ENCODE measurements around the gene ATG101.
A peak's percentile ranks its signal among the peaks of the same experiment; 100 is the strongest.

ATG101 gene

DNA sequence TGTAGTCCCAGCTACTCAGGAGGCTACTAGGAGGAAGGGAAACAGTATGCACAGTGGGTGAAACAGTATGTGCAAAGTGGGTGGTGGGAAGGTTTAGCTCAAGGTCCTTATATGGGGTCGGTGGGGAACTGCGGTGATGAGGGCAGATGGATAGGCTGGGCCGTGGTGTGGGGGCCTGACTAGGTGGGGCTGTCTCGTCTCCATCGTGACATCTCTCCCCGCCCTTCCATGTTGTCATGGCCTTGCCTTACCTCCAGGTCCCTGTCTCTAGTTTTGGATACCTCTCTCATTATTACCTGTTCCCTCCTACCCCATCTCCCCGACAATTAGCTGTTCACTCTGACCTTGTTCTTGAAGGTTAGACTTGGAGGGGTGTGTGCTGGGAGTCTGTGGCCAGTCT lies 22.9 kb upstream of the ATG101 start:
- in situ Hi-C loops (cut with HindIII; ENCODE audit: low pct_unique_long_range_greater_than_20kb, low sequenced_read_pairs): no loop called here
- no peak for DNase-seq (ENCODE audit: low read depth in 1 of 2, low spot score in 1 of 2)

DNA sequence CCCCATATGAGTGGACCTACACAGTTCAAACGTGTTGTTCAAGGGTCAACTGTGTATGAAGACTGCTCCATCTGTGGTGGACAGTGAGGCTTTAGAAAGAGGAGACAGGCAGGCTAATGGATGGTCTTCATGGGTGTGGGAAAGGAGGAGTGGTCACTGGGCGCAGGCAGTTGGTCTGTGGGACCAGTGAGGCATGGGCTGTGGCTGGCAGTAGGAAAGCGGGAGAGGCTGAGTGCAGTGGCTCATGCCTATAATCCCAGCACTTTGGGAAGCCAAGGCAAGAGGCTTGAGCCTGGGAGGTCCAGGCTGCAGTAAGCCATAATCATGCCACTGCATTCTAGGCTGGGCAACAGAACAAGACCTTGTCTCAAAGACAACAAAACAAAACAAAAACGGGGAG lies 20.5 kb upstream of the ATG101 start:
- no peak for TF ChIP-seq JUND (IDR thresholded peaks at IDR 0.05; ENCODE audit: low read depth)
- no peak for DNase-seq (ENCODE audit: low read depth in 1 of 2, low spot score in 1 of 2)

More for the DNA sequence above, 22.9 kb upstream of the ATG101 start:
- TF ChIP-seq JUND (IDR thresholded peaks at IDR 0.05; ENCODE audit: low read depth): no peak

DNA sequence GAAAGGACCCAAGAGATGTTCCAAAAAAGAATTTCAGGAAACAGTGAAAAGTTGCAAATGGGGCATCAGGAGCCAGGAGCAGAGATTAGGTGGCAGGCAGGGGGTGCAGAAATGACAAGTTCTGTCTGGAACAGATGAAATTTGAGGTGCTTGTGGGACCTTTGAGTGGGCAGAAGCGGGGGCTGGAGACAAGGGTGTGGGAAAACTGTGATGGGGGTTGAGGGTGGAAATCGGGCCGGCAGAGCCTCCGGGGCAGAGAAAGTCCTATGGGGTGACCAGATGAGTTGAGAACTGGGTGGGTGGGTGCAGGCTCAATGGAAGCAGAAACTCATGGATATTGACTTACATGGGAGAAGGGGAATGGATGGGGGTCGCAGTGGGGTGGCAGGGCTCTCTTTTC lies 20.1 kb upstream of the ATG101 start:
- in situ Hi-C loops (cut with HindIII; ENCODE audit: low pct_unique_long_range_greater_than_20kb, low sequenced_read_pairs): no loop called here
- TF ChIP-seq JUND (IDR thresholded peaks at IDR 0.05; ENCODE audit: low read depth): no peak
- no peak for DNase-seq (ENCODE audit: low read depth in 1 of 2, low spot score in 1 of 2)

More for the DNA sequence above, 20.5 kb upstream of the ATG101 start:
- in situ Hi-C loops (cut with HindIII; ENCODE audit: low pct_unique_long_range_greater_than_20kb, low sequenced_read_pairs): no loop called here

DNA sequence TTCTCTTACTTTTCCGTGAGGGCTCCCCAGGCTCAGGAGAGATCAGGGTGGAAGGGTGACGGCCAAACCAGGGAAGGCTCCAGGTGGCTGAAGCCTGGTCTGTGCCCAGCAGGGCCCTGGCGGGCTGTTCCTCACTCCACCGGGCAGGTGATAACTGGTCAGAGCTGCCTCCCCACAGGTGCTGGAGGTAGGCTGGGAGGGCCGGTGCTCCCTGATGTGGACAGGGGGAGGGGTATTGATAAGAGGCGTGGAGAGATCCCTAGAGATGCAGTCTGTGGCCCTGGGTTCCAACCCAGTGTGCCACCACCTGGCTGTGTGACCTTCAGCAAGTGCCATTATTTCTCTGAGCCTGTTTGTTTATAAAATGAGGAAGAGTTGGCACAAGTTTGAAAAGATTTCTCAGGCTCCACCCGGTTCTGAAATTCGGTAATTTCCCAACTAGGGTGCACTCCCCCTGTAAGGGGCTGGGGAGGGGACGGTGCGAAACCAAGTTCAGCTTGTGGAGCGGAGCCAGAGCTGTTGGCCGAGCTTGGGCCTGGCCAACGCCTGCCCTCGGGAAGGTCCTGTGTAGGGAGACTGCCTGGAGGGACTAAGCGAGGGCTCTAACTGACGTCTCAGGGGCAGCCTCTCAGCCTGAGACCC lies 19.5 kb upstream of the ATG101 start:
- in situ Hi-C loops (cut with HindIII; ENCODE audit: low pct_unique_long_range_greater_than_20kb, low sequenced_read_pairs): no loop called here
- TF ChIP-seq JUND (IDR thresholded peaks at IDR 0.05; ENCODE audit: low read depth): no peak
- no peak for DNase-seq (ENCODE audit: low read depth in 1 of 2, low spot score in 1 of 2)

DNA sequence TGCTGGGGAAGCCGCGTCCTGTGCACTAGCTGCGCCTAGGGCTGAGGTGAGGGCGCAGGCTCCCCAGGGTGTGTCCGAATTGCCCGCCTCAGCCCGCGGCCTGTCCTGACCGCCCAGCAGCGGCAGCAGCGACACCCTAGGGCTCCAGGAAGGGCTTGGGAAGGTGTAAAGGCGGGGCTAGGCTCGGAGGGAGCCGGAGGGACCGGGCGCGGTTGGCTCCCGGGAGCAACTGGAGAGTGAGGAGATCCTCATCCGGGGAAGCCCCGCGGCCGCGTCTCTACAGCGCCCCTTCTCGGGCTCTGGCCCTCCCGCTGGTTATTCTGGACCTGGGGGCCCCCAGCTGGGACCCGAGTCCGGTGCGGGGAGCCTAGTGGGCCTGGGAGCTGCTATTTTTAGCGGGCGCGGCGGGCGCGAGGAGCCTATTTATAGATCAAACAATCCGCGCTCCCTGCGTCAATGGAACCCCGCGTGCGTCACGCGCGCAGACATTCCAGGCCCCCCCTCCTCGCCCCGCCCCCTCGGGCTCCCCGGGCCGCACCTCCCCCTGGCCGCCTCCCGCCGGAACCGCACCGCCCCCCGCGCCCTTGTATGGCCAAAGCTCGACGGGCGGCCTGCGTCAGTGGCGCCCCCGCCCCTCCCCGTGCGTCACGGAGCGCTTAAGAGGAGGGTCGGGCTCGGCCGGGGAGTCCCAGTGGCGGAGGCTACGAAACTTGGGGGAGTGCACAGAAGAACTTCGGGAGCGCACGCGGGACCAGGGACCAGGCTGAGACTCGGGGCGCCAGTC lies 18.8 kb upstream of the ATG101 start, which contains the start of gene NR4A1:
Gene NR4A1, plus strand, starts transcription at position 685 of the 784 bp plus-strand sequence. CDS start 2,887 bp downstream, outside the sequence.
- in situ Hi-C loops (cut with HindIII; ENCODE audit: low pct_unique_long_range_greater_than_20kb, low sequenced_read_pairs): no loop called here
- TF ChIP-seq JUND (IDR thresholded peaks at IDR 0.05; ENCODE audit: low read depth): no peak
- peak; percentile 95 to 98 for DNase-seq (ENCODE audit: low read depth in 1 of 2, low spot score in 1 of 2)

DNA sequence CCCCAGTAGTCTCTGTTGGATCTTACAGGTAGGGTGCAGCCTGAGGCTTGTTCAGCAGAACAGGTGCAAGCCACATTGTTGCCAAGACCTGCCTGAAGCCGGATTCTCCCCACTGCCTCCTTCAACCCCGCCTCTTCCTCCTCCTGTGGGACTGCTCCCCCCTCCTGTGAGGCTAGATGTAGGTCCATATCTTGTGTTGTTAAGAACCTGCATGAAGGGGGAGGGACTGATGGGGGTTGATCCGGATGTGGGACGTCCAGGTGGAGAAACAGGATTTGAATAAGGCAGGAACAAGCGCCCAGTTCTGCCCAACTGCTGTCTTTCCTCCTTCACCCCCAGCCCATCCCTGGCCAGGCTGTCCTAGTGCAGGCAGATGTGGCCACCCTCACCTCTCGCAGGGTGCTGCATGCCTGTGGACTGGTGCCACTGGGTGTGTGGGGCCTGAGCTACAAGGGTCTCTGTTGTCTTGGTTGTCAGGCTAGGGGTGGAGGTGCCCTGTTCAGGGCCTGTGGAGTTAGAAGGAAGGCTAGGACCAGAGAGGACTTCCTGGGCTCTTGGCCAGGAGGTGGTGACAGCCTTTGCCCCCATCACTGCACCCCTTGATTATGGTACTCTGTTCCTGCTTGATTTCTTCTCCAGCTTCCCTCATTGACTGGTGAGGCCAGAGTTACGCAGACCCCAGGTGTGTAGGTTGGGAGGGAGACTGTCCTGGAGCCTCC lies 17.2 kb upstream of the ATG101 start:
- peak; percentile 78 to 96 for DNase-seq (ENCODE audit: low read depth in 1 of 2, low spot score in 1 of 2)
- in situ Hi-C loops (cut with HindIII; ENCODE audit: low pct_unique_long_range_greater_than_20kb, low sequenced_read_pairs): no loop called here
- no peak for TF ChIP-seq JUND (IDR thresholded peaks at IDR 0.05; ENCODE audit: low read depth)

DNA sequence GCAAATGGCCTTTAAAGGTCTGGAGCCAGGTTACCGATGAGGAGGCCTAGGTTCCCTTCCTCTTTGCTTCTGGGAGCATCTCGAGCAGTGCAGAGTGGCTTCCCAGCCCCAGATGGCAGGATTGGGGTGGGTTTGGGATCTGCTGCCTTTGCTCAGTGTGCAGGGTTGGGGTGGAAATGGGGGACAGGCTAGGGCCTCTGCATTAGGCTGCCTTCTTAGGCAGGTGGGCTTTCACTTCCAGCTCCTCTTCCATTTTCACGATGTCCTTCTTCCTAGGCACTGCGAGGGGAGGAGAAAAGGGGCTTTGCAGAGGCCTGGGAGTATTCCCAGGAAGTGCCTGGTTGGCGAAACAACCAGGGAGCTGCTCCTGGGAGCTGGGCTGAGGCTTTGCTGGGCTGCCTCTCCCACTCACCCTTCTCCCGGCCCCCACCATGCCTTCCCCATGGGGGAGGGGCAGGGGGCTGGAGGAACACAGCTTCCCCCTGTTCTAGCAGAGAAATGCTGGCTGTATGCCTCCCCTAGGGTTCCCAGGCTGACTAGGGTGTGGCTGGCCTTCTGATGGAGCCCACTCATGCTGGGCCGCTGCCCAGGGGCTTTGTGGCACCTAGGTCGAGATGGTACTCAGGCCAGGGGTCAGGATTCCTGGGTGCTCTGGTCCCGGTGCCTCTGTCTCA lies 16.1 kb upstream of the ATG101 start:
- in situ Hi-C loops (cut with HindIII; ENCODE audit: low pct_unique_long_range_greater_than_20kb, low sequenced_read_pairs): no loop called here
- TF ChIP-seq JUND (IDR thresholded peaks at IDR 0.05; ENCODE audit: low read depth): no peak
- DNase-seq (ENCODE audit: low read depth in 1 of 2, low spot score in 1 of 2): no peak

DNA sequence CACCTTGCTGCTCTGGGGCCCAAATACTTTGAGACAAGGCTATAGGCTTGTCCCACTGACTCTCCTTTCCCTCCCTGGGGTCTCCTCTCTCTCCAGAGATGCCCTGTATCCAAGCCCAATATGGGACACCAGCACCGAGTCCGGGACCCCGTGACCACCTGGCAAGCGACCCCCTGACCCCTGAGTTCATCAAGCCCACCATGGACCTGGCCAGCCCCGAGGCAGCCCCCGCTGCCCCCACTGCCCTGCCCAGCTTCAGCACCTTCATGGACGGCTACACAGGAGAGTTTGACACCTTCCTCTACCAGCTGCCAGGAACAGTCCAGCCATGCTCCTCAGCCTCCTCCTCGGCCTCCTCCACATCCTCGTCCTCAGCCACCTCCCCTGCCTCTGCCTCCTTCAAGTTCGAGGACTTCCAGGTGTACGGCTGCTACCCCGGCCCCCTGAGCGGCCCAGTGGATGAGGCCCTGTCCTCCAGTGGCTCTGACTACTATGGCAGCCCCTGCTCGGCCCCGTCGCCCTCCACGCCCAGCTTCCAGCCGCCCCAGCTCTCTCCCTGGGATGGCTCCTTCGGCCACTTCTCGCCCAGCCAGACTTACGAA lies 15.4 kb upstream of the ATG101 start:
- no peak for DNase-seq (ENCODE audit: low read depth in 1 of 2, low spot score in 1 of 2)
- TF ChIP-seq JUND (IDR thresholded peaks at IDR 0.05; ENCODE audit: low read depth): no peak
- in situ Hi-C loops (cut with HindIII; ENCODE audit: low pct_unique_long_range_greater_than_20kb, low sequenced_read_pairs): no loop called here

DNA sequence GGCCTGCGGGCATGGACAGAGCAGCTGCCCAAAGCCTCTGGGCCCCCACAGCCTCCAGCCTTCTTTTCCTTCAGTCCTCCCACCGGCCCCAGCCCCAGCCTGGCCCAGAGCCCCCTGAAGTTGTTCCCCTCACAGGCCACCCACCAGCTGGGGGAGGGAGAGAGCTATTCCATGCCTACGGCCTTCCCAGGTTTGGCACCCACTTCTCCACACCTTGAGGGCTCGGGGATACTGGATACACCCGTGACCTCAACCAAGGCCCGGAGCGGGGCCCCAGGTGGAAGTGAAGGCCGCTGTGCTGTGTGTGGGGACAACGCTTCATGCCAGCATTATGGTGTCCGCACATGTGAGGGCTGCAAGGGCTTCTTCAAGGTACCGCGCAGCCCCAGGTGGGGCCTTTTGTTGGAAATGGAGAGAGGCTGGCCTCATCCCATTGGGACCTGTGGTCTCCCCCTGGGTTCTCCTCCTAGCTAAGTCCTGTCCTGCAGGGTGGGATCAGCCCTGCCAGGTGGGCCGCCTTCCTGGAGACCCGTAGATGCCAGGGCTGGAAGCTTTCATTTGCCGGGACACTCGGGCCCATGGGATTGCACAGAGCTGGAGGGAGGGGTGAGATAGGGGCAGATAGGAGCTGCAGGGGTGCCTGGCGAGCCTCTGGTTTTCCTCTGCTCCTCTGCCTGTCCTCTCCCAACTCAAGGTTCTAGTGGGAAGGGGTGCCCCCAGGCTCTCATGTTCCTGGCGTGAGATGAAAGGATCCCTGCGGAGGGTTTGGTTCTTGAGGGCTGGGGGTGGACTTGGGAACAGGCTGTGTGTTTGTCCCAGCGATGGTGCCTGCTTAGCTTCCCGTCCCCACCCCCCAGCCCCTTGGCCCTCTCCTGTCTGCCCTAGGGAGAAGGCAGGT lies 14.7 kb upstream of the ATG101 start:
- in situ Hi-C loops (cut with HindIII; ENCODE audit: low pct_unique_long_range_greater_than_20kb, low sequenced_read_pairs): no loop called here
- no peak for DNase-seq (ENCODE audit: low read depth in 1 of 2, low spot score in 1 of 2)
- no peak for TF ChIP-seq JUND (IDR thresholded peaks at IDR 0.05; ENCODE audit: low read depth)

DNA sequence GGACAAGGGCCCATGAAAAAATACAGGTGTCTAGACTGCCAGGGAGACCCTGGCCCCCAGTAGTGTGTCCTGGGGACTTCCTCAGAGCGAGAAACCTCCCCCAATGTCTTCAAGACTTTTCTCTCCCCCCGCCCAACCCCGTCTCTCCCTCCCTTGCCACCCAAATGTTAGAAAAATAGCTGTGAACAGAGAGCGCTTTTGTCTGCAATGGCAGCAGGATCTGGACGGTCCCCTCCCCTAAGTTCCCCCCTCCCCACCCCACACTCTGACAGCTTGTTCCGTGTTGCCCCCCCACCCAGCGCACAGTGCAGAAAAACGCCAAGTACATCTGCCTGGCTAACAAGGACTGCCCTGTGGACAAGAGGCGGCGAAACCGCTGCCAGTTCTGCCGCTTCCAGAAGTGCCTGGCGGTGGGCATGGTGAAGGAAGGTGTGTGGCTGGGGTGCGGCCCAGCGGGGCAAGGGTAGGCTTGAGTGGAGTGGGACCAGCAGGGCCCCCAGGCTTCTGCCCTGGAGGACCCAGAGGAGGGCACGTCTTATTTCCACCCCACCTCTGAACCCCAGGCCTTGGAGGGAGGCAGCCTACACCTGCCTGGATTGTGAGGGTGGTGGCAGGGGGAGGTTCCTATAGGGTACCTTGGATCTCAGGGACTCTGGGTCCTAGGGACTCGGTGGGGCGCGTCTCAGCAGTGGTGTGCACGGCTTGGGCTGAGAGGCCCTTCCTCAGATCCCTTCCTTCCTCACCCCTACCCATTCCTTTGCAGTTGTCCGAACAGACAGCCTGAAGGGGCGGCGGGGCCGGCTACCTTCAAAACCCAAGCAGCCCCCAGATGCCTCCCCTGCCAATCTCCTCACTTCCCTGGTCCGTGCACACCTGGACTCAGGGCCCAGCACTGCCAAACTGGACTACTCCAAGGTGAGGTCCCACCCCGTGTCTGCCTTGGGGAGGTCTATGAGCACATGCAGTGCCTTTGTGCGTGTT lies 13.8 kb upstream of the ATG101 start:
- no peak for DNase-seq (ENCODE audit: low read depth in 1 of 2, low spot score in 1 of 2)
- in situ Hi-C loops (cut with HindIII; ENCODE audit: low pct_unique_long_range_greater_than_20kb, low sequenced_read_pairs): no loop called here
- no peak for TF ChIP-seq JUND (IDR thresholded peaks at IDR 0.05; ENCODE audit: low read depth)

Measured in T47D (cell line).